ENCODE data around the gene KIAA0319L. TPM values are rescaled to one million over a fixed set of nuclear protein-coding genes. Genes with fewer than 3 reads are reported as not detected.

KIAA0319L gene
- total RNA-seq, 2 donors from 2014 or later, result 28.4 to 28.6 TPM

- intact Hi-C loops (cut with DNase I), result no loop called here
- no peak for DNase-seq (ENCODE audit: low spot score)
These were observed 2.7 kb downstream of the KIAA0319L start for GRCh38 chr1:35554266-35555211.

DNA sequence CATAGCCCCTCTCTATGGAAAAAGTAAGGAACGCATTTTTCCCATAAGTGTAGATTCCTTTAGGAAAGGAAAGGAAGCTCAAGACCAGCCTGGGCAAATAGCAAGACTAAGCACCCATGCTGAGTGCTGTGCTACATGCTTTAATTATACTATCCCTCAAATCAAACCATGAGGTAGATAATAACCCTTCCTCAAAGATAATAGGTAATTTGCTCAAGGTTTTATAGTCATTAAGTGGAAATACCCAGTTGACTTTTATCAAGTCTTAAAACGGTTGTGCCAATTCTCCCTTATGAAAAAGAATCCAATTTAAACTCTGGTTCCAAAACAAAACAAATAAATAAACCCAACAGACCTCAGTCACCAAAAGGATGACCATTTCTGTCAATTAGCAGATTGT is 3.4 kb downstream of the KIAA0319L start:
- DNase-seq (ENCODE audit: low spot score), result no peak
- intact Hi-C loops (cut with DNase I), result no loop called here

GRCh38 chr1:35546614-35547013 is 10.6 kb downstream of the KIAA0319L start:
- intact Hi-C loops (cut with DNase I), result no loop called here
- DNase-seq (ENCODE audit: low spot score), result no peak

DNA sequence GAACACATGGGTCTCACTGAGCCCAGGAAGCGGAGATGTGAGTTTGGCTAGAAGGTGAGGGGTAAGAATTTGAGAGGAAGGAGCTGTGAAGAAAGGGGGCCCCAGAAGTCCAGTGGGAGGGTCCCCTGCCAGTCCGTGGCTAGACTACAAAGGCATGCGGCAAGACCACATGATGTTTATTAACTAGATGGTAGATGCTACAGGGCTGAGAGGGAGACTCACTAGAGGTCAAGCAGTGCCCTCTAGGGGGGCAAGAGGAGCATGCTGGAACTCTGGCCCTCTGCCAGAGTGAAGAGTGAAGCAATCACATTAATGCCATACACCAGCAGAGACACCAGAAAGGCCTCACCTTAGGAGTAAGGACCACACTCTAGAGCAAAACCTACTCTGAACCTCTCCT is 12.2 kb downstream of the KIAA0319L start:
- intact Hi-C loops (cut with DNase I), result no loop called here
- no peak for DNase-seq (ENCODE audit: low spot score)

DNA sequence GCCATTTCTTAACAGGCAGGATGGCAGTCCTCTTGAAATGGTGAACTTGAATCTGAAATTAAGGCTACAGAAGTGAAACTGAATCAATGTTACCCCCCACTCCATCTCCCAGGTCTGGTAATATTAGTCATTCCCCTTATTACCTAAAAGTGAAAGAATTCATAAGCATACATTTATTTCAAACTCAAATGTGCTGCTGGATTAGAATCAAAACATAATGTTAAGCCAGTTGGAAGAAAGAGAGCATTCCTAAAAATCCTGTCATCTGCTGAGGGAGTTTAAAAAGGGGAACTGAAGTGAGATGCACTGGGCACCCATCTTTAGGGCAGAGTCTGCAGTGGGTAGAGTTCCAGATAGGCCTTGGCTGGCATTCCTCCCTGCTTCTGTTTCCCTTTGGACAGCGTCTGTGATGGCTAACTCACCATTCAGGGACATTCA is 17.4 kb downstream of the KIAA0319L start:
- DNase-seq (ENCODE audit: low spot score), result no peak
- intact Hi-C loops (cut with DNase I), result no loop called here

GRCh38 chr1:35539073-35539823 is 18.0 kb downstream of the KIAA0319L start:
- intact Hi-C loops (cut with DNase I), result no loop called here
- no peak for DNase-seq (ENCODE audit: low spot score)

- intact Hi-C loops (cut with DNase I), result no loop called here
- DNase-seq (ENCODE audit: low spot score), result no peak
These were observed 19.4 kb downstream of the KIAA0319L start for GRCh38 chr1:35537806-35538205.

DNA sequence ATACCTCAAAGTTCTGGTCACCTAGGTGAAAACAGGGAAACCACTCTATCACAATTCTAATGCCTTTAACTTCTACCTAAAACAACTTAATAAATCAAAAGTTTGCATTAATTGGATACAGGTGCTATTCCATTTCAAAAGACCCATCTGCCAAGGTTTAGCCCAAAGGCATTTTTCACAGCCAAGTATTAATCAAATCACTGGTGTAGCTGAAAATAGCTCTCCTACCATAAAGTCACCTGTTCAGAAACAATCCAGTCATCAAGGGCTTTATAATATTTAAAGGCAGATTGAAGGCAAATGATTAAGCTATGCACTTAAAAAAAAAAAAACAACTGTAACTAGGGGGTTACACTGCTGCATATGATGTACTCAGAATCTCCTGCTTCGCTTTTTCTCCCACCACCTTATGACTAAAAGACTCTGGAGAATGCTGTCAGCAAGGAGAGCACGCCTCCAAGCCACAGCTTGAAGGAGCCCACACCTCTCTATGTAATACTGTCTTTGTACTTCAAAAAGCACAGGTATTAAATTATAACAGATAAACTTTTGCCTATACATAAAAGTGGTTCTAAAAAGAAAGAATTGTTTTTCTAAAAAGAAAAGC is 20.5 kb downstream of the KIAA0319L start:
- intact Hi-C loops (cut with DNase I), result no loop called here
- DNase-seq (ENCODE audit: low spot score), result no peak

DNA sequence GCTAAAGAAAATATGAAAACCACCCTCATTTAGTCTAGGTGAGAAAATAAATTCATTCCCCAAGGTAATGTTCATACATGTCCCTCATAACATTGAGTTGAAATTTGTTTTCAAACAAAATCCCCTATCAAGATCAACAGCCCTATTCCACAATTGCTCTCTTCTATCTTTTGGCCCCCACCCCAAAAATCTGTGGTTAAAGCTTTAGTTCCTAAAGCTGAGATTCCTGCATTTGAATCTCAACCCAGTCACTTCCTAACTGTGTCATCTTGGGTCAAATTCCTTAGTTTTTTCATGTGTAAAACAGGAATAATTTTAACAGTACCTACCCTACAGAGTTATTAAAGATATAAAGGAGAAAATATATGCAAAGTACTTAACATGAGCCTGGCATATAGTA is 22.0 kb downstream of the KIAA0319L start:
- no peak for DNase-seq (ENCODE audit: low spot score)
- intact Hi-C loops (cut with DNase I), result no loop called here

DNA sequence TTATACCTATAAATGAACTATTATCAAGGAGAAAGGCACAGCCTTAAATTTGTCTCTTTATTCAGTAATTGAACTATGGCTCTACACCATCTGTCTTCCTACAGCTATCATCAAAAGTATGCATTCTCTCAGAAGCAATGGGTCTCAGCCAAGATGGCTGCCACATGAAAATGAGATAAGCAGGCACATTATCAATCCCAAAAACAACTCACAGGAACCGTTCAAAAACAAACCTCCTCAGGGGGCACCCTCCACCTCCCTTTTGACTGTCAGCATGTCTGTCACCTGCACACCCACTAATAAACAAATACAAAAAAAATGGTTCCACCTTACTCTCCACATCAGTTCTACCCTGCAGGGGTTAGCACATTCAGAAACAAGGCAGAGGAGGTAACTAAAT is 23.6 kb downstream of the KIAA0319L start:
- no peak for DNase-seq (ENCODE audit: low spot score)
- intact Hi-C loops (cut with DNase I), result no loop called here

DNA sequence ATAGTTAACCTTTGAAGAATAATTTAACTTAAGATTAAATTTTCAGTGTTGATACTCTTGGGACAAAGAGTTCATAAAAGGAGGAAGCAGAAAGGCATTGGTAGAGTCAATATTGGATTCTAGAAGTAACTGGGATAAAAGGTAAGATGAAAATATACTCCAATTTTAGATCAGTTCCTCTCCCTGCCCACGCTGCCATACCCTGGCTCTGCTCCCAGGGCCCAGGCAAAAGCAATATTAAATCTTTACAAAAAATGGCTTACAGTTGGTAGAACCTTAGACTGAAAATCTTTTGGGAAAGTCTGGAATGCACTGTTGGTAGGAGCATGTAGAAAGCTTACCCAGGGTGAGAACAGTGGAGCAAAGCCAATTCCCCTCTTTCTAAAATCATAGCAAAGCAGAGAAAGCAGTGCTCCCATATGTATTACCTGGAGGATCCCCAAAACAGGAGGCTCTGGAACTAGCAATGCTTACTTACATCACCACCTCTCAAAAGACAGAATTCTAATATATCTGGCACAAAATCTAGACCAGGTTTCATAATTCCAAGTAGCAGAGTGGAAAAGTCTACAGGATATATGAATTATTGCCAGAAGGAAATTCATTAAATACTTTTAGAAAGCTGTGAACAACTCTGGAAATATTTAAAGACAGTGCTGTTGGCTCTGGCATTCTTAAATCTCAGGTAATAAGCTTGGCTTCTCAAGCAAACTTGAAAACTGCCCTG is 24.5 kb downstream of the KIAA0319L start:
- no peak for DNase-seq (ENCODE audit: low spot score)
- intact Hi-C loops (cut with DNase I), result no loop called here

- intact Hi-C loops (cut with DNase I), result no loop called here
- DNase-seq (ENCODE audit: low spot score), result no peak
These were observed 25.8 kb downstream of the KIAA0319L start for GRCh38 chr1:35531368-35531767.

GRCh38 chr1:35530946-35531345 is 26.3 kb downstream of the KIAA0319L start:
- no peak for DNase-seq (ENCODE audit: low spot score)
- intact Hi-C loops (cut with DNase I), result no loop called here

- DNase-seq (ENCODE audit: low spot score), result no peak
- intact Hi-C loops (cut with DNase I), result no loop called here
These were observed 27.0 kb downstream of the KIAA0319L start for GRCh38 chr1:35530168-35530567.

- intact Hi-C loops (cut with DNase I), result no loop called here
- DNase-seq (ENCODE audit: low spot score), result no peak
These were observed 33.1 kb downstream of the KIAA0319L start for GRCh38 chr1:35524106-35524505.

GRCh38 chr1:35519432-35519831 is 37.8 kb downstream of the KIAA0319L start:
- intact Hi-C loops (cut with DNase I), result no loop called here
- no peak for DNase-seq (ENCODE audit: low spot score)

DNA sequence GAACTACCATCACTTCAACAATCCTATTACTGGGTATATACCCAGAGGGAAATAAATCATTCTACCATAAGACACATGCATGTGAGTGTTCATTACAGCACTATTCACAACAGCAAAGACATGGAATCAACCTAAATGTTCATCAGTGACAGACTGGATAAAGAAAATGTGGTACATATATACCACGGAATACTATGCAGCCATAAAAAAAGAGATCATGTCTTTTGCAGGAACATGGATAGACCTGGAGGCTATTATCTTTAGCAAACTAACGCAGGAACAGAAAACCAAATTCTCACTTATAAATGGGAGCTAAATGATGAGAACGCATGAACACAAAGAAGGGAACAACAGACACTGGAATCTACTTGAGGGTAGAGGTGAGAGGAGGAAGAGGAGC is 39.0 kb downstream of the KIAA0319L start:
- intact Hi-C loops (cut with DNase I), result no loop called here
- DNase-seq (ENCODE audit: low spot score), result no peak

GRCh38 chr1:35511305-35511704 is 45.9 kb downstream of the KIAA0319L start:
- DNase-seq (ENCODE audit: low spot score), result no peak
- intact Hi-C loops (cut with DNase I), result no loop called here

- no peak for DNase-seq (ENCODE audit: low spot score)
- intact Hi-C loops (cut with DNase I), result no loop called here
These were observed 47.6 kb downstream of the KIAA0319L start for GRCh38 chr1:35509558-35509957.

All from posterior vena cava (tissue), 2 donors.